WERI-Rb-1 (cell line): ENCODE results near the gene CAPS2.

Experiments used
- DNase-seq: peaks from one replicate; pipeline ENCODE4 v3.0.0-alpha.2; 2020
- H3K27ac ChIP-seq: fragments of 250-450 bp; sonication (Bioruptor Pico); 2 replicates; pipeline ENCODE4 v1.5.1; 2020; ENCODE audit warnings: mild to moderate bottlenecking, moderate library complexity
- H3K27me3 ChIP-seq: fragments of 250-450 bp; sonication (Bioruptor Pico); 2 replicates; pipeline ENCODE4 v1.5.1; 2021; ENCODE audit warnings: mild to moderate bottlenecking, low read depth, moderate library complexity; ENCODE audit not compliant: insufficient read depth, severe bottlenecking
- H3K36me3 ChIP-seq: fragments of 250-450 bp; sonication (Bioruptor Pico); 2 replicates; pipeline ENCODE4 v1.5.1; 2020; ENCODE audit warnings: mild to moderate bottlenecking, moderate library complexity
- H3K4me3 ChIP-seq: 2 replicates; pipeline ENCODE4 v1.5.1; 2011; ENCODE audit warnings: low read depth, mild to moderate bottlenecking, control low read depth, low read length
- H3K9me3 ChIP-seq: fragments of 250-450 bp; sonication (Bioruptor Pico); 2 replicates; pipeline ENCODE4 v1.5.1; 2021; ENCODE audit warnings: mild to moderate bottlenecking, moderate library complexity; ENCODE audit not compliant: severe bottlenecking
- TF ChIP-seq, protein P1 (sequence below): IDR thresholded peaks from 2 replicates; pipeline ENCODE4 v1.5.1; 2011; ENCODE audit warnings: low read depth, mild to moderate bottlenecking, control low read depth, inconsistent platforms, low read length

CAPS2 gene

GRCh38 chr12:75291014-75291413, 39.1 kb downstream of the CAPS2 start:
- no peak for DNase-seq
- TF ChIP-seq, protein P1, sequence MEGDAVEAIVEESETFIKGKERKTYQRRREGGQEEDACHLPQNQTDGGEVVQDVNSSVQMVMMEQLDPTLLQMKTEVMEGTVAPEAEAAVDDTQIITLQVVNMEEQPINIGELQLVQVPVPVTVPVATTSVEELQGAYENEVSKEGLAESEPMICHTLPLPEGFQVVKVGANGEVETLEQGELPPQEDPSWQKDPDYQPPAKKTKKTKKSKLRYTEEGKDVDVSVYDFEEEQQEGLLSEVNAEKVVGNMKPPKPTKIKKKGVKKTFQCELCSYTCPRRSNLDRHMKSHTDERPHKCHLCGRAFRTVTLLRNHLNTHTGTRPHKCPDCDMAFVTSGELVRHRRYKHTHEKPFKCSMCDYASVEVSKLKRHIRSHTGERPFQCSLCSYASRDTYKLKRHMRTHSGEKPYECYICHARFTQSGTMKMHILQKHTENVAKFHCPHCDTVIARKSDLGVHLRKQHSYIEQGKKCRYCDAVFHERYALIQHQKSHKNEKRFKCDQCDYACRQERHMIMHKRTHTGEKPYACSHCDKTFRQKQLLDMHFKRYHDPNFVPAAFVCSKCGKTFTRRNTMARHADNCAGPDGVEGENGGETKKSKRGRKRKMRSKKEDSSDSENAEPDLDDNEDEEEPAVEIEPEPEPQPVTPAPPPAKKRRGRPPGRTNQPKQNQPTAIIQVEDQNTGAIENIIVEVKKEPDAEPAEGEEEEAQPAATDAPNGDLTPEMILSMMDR = no peak
- Histone ChIP-seq H3K9me3 (no peaks in the 10 kb centered on the region), H3K36me3 (no peaks in the 10 kb centered on the region), H3K27me3 (no peaks in the 10 kb centered on the region), H3K27ac (no peak overlapping the region), H3K4me3 (no peak overlapping the region)

DNA sequence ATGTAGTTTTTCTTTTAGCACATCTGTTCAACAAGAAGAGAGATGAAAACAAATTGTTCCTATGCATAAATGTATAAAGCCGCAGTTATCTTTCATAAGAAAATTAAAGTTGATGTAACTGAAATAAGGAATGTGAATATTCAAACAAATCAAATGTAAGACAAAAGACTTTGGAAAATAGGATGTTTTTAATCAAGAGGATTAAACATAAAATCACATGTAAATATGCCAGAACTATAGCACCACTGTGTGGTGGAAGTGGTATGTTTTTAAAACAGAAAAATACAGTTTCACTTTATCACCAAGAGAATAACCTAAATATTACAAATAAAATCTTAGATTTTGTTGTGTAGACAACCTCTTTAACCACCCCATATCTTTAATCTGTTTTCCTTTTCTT, 40.4 kb downstream of the CAPS2 start:
- Histone ChIP-seq H3K36me3 (no peaks in the 10 kb centered on the region), H3K27ac (no peak overlapping the region), H3K4me3 (no peak overlapping the region), H3K27me3 (no peaks in the 10 kb centered on the region), H3K9me3 (no peaks in the 10 kb centered on the region)
- TF ChIP-seq, protein P1 = no peak
- DNase-seq = no peak

DNA sequence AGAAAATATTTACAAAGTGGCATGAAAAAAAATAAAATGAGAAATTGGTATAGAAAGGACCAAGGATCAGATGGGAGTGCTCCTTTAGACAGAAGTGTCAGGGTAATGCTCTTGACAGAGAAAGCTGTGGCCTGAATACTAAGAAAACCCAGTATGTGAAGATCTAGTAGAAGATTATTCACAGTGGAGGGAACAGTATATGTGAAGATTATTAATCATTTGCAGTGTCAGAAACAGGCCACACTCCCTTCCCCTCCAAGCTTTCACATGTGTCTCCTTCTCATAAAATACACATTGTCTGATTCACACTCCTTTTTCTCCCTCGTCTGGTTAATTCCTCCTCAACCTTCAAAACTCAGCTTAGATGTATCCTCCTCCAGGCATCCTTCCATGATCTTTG, 41.3 kb downstream of the CAPS2 start:
- TF ChIP-seq, protein P1 = no peak
- H3K27me3 ChIP-seq = no peaks in the 10 kb centered on the region
- no peaks in the 10 kb centered on the region for H3K9me3 ChIP-seq
- DNase-seq = no peak
- no peak overlapping the region for H3K4me3 ChIP-seq
- no peak overlapping the region for H3K27ac ChIP-seq
- H3K36me3 ChIP-seq = no peaks in the 10 kb centered on the region

DNA sequence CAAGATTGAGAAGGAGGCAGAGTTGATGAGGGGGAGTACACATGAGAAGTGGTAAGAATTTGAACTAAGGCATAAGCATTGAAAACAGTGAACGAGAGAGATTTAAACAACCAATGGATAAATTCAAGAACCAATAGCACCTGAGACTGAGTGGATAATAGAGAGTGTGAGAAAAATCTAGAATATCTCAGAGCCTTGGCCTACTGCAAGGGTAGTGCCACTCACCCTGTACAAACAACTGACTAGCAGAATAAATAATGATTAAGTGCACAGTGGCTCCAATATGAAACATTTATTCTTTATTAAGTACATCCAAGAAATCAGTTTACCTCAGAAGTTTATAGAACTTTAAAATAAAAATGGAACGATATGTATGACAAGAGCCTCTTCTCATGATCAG, 54.4 kb downstream of the CAPS2 start:
- H3K27ac ChIP-seq = no peak overlapping the region
- DNase-seq = no peak
- no peaks in the 10 kb centered on the region for H3K9me3 ChIP-seq
- TF ChIP-seq, protein P1 = no peak
- H3K4me3 ChIP-seq = no peak overlapping the region
- no peaks in the 10 kb centered on the region for H3K36me3 ChIP-seq
- H3K27me3 ChIP-seq = no peaks in the 10 kb centered on the region

- TF ChIP-seq, protein P1 = no peak
- H3K4me3 ChIP-seq = no peak overlapping the region
- no peaks in the 10 kb centered on the region for H3K36me3 ChIP-seq
- DNase-seq = no peak
- H3K27ac ChIP-seq = no peak overlapping the region
- H3K9me3 ChIP-seq = no peaks in the 10 kb centered on the region
- no peaks in the 10 kb centered on the region for H3K27me3 ChIP-seq
Observed at GRCh38 chr12:75271576-75271975, 58.5 kb downstream of the CAPS2 start.

DNA sequence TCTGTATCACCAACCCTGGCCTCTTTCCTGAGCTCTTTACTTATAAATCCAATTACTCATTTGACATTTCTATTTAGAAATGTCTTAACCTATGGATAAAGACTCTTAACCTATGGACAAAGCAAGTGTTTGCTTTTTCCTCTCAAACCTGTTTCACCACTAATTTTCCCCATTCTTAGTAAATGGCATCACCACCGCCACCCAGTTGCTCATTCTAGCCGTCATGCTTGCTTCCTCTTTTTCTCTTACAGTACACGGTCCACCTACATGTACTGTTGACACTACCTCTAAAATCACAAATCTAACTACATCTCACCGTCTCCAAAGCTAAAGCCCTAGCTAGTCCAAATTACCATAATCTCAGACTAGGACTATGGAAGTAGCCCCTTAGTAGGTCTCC, 60.0 kb downstream of the CAPS2 start:
- DNase-seq = no peak
- no peak overlapping the region for H3K27ac ChIP-seq

More for the DNA sequence above, 60.0 kb downstream of the CAPS2 start:
- Histone ChIP-seq H3K4me3 (no peak overlapping the region), H3K27me3 (no peaks in the 10 kb centered on the region), H3K36me3 (no peaks in the 10 kb centered on the region), H3K9me3 (peaks cover 5% of the 10 kb centered on the region)
- TF ChIP-seq, protein P1 = no peak
